Bronchus fibroblast of lung (primary cell): Measurements from ENCODE around the gene OR5T1. TPM values are rescaled to one million over a fixed set of nuclear protein-coding genes. Genes with fewer than 3 reads are reported as not detected.

Experiments used
- total RNA-seq: library from RNA; depleted of rRNA; stranded (reverse); fragments of >200 nt; gene quantifications from 2 replicates; pipeline ENCODE4 v1.2.3, GENCODE V29; 2015

The OR5T1 gene
- not detected in 2 replicates for total RNA-seq

DNA sequence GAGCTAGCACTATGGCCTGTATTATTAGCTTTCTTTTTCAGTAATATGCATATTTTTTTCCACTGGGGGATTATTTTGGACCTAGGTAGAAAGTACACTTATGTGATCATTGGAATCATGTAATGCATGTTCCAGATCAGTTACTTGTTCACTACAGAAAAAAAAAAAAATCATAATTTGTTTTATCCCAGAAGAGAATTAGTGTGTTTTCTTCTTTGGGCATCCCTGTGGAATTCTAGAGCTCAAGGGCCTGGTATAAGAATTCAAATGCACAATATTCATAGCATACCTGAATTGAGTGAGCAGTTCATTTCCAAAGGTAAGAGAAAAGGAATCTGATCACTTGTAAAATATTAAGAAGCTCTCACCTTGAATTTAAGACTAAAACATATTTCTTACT, at the start of gene OR5T1:
Gene OR5T1, plus strand, starts transcription at position 301 of the 400 bp plus-strand sequence. CDS start 1,485 bp downstream, outside the sequence.

DNA sequence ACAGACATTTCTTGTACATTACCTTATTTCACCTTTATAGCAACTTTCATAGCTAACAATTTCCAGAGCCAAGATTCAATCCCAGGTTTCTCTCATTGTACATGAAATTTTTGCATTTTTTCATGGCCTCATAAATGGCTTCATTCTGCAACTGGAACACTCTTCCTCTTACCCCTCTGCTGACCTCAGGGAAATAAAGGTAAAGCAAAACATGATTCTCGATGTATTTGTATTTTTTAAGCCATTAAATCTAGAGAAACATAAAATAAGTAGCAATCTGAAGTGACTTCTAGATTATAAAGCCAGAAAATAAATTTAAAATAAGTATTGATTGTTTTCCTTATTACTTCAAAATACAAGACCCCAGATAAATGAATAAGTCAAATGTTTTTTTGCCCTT, 39.8 kb upstream of the OR5T1 start, which contains the start of gene OR5T2:
Gene OR5T2, minus strand, starts transcription at position 101 of the 400 bp plus-strand sequence. CDS start 1,193 bp downstream, outside the sequence.

DNA sequence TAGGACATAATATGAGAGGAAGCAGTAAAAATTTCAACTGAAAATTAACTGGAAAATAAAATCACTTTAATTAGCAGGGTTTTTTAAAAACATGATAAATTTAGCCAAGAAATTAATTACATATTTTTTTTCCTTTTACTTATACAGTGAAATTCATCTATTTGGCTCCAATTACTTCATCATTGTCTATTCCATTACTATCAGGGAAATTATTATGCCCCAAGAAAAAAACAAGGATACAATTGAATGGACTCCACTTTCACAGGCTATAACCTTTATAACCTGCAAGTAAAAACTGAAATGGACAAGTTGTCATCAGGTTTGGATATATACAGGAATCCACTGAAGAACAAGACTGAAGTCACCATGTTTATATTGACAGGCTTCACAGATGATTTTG, 22.0 kb upstream of the OR5T1 start, which contains the start of gene OR5T3:
Gene OR5T3, plus strand, starts transcription at position 301 of the 400 bp plus-strand sequence. Its CDS starts 0 bp downstream, at position 301.

DNA sequence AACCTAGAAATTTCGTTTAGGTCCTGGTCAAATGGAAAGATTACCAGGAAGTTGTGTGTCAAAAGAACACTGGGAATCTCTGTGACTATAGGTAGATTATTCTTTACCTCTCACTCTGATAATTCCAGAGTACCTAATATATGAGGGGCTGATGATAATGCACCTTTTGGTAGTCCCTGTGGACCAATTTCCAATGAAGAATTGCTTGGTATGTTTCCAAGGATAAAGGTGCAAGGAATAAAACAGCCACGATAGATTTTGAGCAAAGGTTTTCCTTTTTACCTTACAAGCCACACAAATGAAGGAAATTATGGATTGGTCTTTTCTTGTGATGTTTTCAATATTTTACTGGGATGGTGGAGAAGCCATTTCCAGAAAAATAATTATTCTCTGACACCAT, 18.2 kb downstream of the OR5T1 start, which contains the start of gene OR8H1:
Gene OR8H1, minus strand, starts transcription at position 101 of the 400 bp plus-strand sequence. CDS start 1,192 bp downstream, outside the sequence.

DNA sequence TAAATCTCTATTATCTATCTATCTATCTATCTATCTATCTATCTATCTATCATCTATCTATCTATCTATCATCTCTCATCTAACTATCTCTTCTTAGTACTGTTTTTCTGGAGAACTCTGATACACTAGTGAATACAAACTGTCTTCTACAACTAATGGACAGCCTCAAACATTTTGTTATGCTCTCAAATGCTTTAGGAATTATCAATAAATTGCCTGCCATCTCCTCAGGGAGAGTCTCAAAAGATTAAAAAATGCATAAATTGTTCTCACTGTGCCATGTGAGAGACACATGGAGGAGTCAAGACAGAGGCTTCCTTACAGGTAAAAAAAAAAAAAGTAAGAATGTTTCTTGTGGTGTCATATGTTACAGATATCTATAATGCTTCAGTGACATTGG, 40.9 kb downstream of the OR5T1 start, which contains the start of gene OR8K3:
Gene OR8K3, plus strand, starts transcription at position 301 of the 400 bp plus-strand sequence. CDS start 3,163 bp downstream, outside the sequence.

Other genes starting within 250 kb of the OR5T1 start
- gene OR5AS1, start 246.5 kb upstream of the OR5T1 start, total RNA-seq = not detected in 2 replicates
- gene OR8I2, start 180.8 kb upstream of the OR5T1 start, total RNA-seq = not detected in 2 replicates
- not detected in 2 replicates for gene OR8H2, start 170.5 kb upstream of the OR5T1 start, total RNA-seq
- not detected in 2 replicates for gene OR8H3, start 151.8 kb upstream of the OR5T1 start, total RNA-seq
- not detected in 2 replicates for gene OR8J3, start 134.0 kb upstream of the OR5T1 start, total RNA-seq
- not detected in 2 replicates for gene OR8K5, start 113.8 kb upstream of the OR5T1 start, total RNA-seq
- not detected in 2 replicates for gene OR5J2, start 97.5 kb upstream of the OR5T1 start, total RNA-seq
- not detected in 2 replicates for gene OR5T2, start 39.9 kb upstream of the OR5T1 start, total RNA-seq
- gene OR5T3, start 21.9 kb upstream of the OR5T1 start, total RNA-seq = not detected in 2 replicates
- gene OR8H1, start 18.1 kb downstream of the OR5T1 start, total RNA-seq = not detected in 2 replicates
- not detected in 2 replicates for gene OR8K3, start 41.0 kb downstream of the OR5T1 start, total RNA-seq
- not detected in 2 replicates for gene OR8K1, start 71.9 kb downstream of the OR5T1 start, total RNA-seq
- gene OR8J1, start 80.1 kb downstream of the OR5T1 start, total RNA-seq = not detected in 2 replicates
- not detected in 2 replicates for gene OR8U1, start 101.5 kb downstream of the OR5T1 start, total RNA-seq
- not detected in 2 replicates for gene OR5AL1, start 138.5 kb downstream of the OR5T1 start, total RNA-seq
- gene OR5M3, start 199.2 kb downstream of the OR5T1 start, total RNA-seq = not detected in 2 replicates
- not detected in 2 replicates for gene OR5M8, start 217.2 kb downstream of the OR5T1 start, total RNA-seq